Left lobe of liver (tissue), 2 donors: ENCODE data around the gene ZNF469. TPM values are rescaled to one million over a fixed set of nuclear protein-coding genes. Genes with fewer than 3 reads are reported as not detected.

ENCODE experiments used
- ATAC-seq: fragments of 200-7000 bp; cut with Tn5 transposase; one replicate; pipeline ENCODE4 v1.9.1; 2020; ENCODE audit warnings: mild to moderate bottlenecking, moderate library complexity
- DNase-seq: peaks from one replicate; pipeline ENCODE4 v3.0.0-alpha.2; 2020; ENCODE audit warnings: low spot score
- total RNA-seq: library from RNA; stranded (reverse); gene quantifications from one replicate; pipeline ENCODE4 v1.2.1, GENCODE V29; 2021
- donor health status: DM: no; HTN: no; CAD: no; lungs with moderate emphysema.
- donor health status: DM: no; HTN: yes; CAD: no.

ZNF469 gene
- total RNA-seq, result 0.38 TPM

DNA sequence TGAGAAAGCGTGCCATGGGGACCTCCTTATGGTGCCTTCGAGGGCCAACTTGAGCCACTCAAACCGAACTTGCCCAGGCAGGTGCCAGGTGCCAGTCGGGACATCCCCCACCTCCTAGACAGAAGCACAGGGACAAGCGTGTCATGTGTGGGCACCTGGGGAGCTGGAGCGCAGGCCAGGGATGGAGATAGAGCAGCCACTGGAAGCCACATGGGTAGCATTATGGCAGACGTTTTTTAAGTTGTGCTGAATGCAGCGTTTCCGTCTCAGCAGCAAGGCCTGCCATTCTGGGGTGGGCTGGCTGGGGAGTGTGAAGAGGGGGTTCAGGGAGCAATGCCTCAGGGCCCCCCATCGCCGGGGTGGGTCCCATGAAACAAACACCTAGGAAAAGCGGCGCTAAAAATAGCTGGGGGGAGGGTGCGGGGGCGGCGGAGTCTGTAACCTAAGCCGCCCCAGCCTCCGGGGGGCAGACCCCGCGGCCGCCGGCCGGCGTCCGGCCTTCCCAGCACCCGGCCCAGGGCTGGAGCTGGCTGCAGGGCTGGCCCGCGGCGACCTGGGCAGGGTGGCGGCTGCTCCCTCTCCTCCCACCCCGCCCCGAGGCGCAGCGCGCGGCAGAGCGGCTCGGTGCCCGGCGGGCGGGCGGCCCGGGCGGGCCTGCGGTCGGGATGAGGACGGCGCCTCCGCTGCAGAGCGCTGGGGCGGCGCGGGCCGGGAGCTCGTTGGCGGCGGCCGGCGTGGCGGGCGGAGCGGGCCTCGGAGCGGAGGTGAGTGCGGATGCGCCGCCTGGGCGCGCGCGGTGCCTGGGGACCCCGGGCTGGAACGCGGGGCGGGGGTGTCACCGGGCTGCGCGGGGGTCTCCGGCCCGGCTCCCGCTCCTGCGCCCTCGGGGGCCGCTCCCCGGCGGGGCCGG is at the start of gene ZNF469:
Gene ZNF469 (plus strand): TSS at position 469 of the 910 bp plus-strand sequence. CDS start 44,512 bp downstream, outside the sequence.
- DNase-seq (no peak), ATAC-seq (peak; percentile 43)

DNA sequence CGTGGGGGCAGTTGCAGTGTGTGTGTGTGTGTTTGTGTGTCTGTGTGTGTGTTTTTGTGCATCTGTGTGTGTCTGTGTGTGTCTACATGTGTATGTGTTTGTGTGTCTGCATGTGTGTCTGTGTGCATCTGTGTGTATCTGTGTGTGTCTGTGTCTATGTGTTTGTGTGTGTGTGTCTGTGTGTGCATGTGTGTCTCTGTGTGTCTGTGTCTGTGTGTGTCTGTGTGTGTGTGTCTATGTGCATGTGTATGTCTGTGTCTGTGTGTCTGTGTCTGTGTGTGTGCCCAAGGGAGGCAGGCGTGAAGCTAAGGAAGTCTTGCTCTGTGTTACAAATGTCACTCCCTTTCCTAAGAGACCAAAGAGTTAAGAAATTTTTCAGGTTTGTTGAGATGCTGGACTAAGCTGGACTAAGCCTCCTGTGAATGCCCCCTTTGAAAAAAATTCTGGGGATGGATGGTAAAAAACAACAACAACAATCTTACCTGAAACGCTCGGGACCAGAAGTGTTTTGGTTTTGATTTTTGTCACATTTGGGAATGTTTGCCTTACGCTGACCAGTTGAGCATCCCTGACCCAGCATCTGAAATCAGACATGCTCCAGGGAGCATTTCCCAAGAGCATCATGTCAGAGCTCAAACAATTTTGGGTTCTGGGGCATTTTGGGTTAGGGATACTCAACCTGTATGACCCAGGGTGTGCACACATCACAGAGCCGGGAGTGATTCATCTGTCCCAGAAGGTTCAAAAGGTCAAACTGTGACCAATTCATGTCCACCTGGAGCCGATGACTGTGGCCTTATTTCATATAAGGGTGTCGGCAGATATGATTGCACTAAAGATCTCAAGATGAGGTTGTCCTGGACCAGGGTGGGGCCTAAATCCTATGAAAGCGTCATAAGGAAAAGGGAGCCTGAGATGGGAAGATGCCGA is 48.6 kb upstream of the ZNF469 start:
- DNase-seq, result no peak
- no peak for ATAC-seq

GRCh38 chr16:88334778-88335720 is 47.7 kb upstream of the ZNF469 start:
- DNase-seq, result no peak

GRCh38 chr16:88337021-88337420 is 45.7 kb upstream of the ZNF469 start:
- DNase-seq, result no peak
- no peak for ATAC-seq

More at GRCh38 chr16:88334778-88335720, 47.7 kb upstream of the ZNF469 start:
- ATAC-seq, result no peak

DNA sequence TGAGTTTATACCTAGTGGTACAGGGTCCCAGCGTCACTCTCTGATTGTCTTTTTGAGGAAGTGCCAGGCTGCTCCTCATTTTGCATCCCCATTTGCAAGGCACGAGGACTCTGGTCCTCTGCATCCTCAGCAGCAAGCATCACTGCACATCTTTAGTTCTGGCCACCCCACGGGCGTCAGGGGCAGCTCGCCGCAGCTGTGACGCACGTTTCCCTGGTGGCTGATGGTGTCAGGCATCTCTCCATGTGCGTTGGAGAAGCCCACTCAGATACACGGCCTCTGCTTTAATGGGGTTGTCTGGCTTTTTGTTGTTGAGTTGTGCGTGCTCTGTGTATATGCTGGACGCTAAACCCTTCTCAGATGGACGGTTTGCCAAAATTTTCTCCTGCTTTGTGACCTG is 45.2 kb upstream of the ZNF469 start:
- ATAC-seq, result no peak
- no peak for DNase-seq

GRCh38 chr16:88338111-88338510 is 44.6 kb upstream of the ZNF469 start:
- DNase-seq (no peak), ATAC-seq (no peak)

- DNase-seq (no peak), ATAC-seq (no peak)
Measured at GRCh38 chr16:88338896-88339295, 43.9 kb upstream of the ZNF469 start.

GRCh38 chr16:88339930-88340754 is 42.6 kb upstream of the ZNF469 start:
- DNase-seq, result no peak
- no peak for ATAC-seq

- ATAC-seq (no peak), DNase-seq (no peak)
Measured at GRCh38 chr16:88340755-88341150, 42.0 kb upstream of the ZNF469 start.

DNA sequence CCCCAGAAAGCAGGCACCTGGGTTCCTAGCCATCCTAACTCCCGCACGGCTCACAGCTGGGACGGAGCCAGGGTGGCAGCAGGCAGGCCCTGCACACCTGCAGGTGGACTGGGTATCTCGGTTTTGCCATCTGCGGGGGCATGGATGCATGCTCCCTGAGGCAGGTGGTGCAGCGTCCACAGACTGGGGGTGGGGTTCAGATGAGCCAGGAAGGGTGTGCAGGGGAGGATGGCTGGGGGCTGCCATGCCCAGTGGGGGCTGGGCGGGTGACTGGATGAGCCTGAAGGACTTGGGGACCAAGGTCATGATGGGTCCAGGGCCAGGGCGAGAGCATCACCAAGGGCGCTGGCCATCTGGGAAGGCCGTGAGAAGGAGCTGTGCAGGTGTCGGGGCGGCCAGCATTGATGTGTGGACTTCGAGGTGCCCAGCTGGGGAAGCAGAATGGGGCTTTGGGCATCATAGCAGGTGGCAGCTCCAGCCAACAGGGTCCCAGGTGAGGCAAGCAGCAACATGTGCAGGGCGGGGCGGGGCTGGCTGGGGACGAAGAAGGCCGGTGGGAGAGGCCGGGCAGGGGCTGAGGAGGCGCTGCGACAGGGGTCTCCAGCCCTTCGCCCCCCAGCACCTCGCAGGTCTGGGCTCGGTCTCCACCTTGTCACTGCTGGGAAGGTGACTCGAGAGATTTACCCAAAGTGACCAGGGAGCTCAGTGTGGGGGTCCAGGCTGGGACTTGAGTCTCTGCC is 41.0 kb upstream of the ZNF469 start:
- ATAC-seq, result no peak
- DNase-seq, result no peak

DNA sequence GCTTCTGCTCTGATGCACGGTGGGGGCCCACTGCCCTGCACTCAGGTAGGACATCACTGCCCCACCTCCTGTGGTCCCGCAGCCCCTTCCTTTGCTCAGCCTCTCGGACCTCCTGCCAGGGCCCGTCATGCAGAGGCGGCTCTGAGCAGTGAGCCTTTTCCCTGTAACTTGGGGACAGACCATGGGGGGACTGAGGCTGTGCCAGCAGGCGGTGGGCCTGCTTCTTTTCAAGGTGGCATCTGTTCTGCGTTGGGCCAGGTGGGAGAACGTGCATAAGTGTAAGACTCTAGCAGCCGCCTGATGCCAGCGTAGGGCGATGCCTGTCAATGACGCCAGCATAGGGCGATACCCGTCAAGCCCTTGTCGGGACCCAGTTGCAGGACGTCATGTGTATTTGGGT is 40.3 kb upstream of the ZNF469 start:
- DNase-seq (no peak), ATAC-seq (no peak)

GRCh38 chr16:88343271-88343791 is 39.4 kb upstream of the ZNF469 start:
- DNase-seq (no peak), ATAC-seq (no peak)

GRCh38 chr16:88344411-88345030 is 38.2 kb upstream of the ZNF469 start:
- ATAC-seq, result no peak
- no peak for DNase-seq

GRCh38 chr16:88345031-88345720 is 37.6 kb upstream of the ZNF469 start:
- DNase-seq (no peak), ATAC-seq (no peak)

DNA sequence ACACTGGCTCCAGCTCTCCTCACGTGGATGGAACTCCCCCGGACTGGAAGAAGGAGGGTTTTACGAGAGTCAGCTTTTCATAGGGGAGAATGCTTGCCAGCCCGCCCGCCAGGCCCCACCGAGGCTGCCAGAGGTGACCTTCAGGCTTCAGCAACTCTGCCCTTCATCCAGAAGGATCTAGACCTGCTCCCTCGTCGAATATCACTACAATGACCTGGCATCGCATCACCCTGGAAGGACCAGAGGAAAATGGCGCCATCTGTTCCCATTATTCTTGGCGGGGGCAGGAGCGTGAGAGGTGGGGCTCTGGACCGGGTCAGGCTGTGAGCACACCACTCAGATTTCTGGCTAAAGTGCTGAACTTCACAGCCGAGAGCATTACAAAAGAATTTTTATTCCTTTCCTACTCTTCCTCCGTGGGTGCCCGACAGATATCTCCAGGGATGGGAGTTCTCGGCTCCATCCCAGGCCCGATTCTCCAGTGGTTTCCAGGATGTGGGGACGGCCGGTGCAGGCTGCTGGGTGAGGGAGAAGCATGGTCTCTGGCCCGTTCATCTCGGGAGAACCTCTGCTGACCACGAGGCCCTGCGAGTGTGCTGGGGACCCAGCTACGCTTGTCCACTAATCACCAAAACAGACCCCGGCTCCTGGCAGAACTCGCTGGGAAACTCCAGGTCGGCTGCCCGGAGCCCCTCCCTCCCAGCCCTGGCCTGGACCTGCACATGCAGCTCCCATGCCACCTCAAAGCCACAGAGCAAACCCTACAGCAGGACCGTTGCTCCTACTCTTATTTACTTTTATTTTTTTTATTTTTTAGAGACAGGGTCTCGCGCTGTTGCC is 36.8 kb upstream of the ZNF469 start:
- no peak for ATAC-seq
- no peak for DNase-seq

GRCh38 chr16:88346680-88347505 is 35.9 kb upstream of the ZNF469 start:
- ATAC-seq (no peak), DNase-seq (no peak)
